G401 (cell line): Measurements from ENCODE around the gene P4HB. TPM values are rescaled to one million over a fixed set of nuclear protein-coding genes. Genes with fewer than 3 reads are reported as not detected.
A peak's percentile ranks its signal among the peaks of the same experiment; 100 is the strongest.
"Not testable (repeated sequence)": the region's sequence is repeated elsewhere in the genome, so short reads cannot be mapped to it uniquely, and the experiment has no call there.

Experiments
- DNase-seq: peaks from one replicate; pipeline ENCODE4 v3.0.0-alpha.2; 2015; ENCODE audit warnings: low spot score
- in situ Hi-C: cut with HindIII; loops from 2 replicates; pipeline ENCODE4 v1.10.0; 2016; ENCODE audit warnings: low sequenced_read_pairs, mixed read lengths
- total RNA-seq: library from RNA; depleted of rRNA; stranded (reverse); fragments of >200 nt; shearing (Covaris generic); gene quantifications from 2 replicates; pipeline ENCODE4 v1.2.3, GENCODE V29; 2014

Gene P4HB
- total RNA-seq, 1 experiment from 2014 or later: 310 TPM

- peak; percentile 80 for DNase-seq
- in situ Hi-C loops: no loop called here
Measured at GRCh38 chr17:81854974-81855774, 5.2 kb downstream of the P4HB start.

GRCh38 chr17:81852237-81852636, 8.1 kb downstream of the P4HB start:
- in situ Hi-C loops: no loop called here
- no peak for DNase-seq

DNA sequence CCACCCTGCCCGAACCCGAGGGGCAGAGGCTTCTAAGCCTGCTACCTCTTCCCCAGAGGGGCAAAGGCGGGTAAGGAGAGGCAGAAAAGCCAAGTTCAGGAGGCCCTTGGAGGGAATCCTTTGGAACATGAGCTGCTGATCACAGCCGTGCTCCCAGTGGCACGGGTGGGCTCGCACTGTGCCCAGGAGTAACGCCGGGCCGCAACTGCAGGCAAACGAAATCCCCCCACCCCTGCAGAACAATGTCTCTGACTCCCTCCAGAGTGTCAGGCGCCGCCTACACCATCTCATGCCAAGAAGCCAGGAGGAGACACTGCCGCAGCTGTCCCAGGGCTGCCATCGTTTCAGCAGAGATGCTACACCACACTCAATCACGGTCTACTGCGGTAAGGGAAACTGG, 8.9 kb downstream of the P4HB start:
- DNase-seq: peak; percentile 44
- in situ Hi-C loops: no loop called here

- DNase-seq: no peak
- in situ Hi-C loops: no loop called here
Measured at GRCh38 chr17:81849457-81849856, 10.9 kb downstream of the P4HB start.

DNA sequence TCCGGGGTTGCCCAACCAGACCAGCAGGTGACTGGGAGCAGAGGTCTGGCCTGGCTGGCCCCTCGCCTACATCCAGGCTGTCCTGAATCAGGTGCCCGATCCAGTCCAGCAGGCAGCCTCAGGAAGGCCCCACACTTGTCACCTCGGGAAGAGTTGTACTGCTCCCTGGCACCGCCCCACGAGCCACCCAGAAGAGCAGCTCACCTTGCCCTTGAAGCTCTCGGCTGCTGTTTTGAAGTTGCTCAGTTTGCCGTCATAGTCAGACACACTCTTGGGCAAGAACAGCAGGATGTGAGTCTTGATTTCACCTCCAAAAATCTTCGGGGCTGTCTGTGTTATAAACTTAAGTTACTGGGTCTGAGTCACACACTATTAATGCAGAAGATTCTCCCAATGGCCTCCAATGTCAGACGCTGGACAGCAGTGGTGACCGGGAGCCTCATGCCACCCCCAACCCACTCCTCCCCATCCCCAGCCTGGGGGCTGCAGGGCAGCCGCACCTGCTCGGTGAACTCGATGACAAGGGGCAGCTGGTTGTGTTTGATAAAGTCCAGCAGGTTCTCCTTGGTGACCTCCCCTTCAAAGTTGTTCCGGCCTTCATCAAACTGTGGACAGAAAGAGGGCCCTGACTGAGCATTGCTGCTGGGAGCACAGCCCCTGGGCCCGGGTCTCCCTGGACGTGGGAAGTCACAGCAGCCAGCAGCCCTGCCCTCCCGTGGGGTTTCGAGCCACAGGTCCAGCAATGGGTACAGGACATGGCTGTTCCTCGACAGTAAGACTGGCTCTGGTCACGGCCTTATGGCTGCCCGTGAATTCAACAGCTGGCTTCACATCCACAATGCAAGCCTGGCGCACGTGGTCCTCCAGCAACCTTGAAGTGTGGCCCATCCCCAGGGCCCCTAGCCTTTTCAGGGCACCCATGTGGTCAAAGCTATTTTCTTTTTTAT, 13.3 kb downstream of the P4HB start:
- DNase-seq: no peak
- in situ Hi-C loops: no loop called here

DNA sequence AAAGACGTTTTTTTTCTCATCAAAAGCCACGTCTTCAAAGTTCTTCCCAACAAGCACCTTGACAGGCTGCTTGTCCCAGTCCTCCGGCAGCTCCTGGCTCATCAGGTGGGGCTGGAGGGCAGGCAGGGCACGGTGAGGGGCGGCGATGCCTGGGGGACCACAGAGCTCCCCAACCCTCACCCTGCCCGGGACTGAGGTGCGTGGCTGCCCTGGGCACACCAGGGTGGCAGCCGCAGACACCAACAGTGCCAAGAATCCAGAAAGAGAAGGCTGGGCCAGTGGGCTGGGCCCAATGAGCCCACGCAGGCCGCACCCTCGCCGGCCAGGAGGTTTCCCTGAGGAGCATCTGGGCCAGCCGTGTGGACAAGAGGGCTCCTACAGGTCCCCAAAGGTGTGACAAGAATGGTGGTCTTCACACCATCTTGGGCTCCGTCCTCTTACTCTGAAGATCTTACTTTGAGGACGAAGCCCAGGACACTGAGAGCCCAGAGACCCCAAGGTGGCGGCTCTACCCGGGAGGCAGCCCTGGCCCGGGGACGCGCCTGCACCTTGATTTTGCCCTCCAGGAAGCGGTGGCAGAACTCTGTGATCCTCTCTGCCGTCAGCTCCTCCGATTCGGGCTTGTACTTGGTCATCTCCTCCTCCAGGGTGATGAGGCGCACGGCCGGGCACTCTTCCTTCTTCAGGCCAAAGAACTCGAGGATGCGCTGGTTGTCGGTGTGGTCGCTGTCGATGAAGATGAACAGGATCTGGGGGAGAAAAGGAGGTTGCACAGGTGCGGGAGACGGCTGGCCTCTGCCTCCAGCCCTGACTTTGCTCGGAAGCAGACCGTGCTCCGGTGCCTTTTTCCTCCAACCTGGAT, 14.2 kb downstream of the P4HB start:
- no peak for DNase-seq
- in situ Hi-C loops: no loop called here

- in situ Hi-C loops: no loop called here
- no peak for DNase-seq
Measured at GRCh38 chr17:81845361-81845760, 15.0 kb downstream of the P4HB start.

- DNase-seq: no peak
- in situ Hi-C loops: no loop called here
Measured at GRCh38 chr17:81844887-81845286, 15.4 kb downstream of the P4HB start.

DNA sequence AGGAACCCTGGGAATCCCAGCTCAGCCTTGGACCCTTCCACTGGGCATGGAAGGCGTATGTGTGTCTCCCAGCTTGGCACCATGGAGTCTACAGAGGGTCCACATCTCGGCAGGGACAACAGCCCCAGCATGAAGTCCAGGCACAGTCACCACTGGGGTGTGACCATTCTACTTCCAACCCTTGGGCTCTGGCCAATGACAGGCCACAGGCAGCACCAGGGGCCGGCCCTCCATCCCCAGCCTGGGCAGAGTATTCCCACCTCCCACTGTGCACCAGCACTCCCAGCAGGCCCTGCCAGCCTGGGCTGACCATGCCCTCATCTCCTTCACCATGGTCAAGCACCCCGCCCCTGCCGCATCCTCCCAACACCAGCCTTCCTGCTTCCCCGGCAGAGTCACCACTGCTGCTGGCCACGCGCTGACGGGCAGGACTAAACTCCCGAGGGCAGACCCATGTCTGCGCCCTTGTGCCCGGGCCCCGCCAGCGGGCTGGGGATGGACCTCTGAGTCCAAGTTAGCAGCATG, 15.9 kb downstream of the P4HB start:
- in situ Hi-C loops: no loop called here
- no peak for DNase-seq

DNA sequence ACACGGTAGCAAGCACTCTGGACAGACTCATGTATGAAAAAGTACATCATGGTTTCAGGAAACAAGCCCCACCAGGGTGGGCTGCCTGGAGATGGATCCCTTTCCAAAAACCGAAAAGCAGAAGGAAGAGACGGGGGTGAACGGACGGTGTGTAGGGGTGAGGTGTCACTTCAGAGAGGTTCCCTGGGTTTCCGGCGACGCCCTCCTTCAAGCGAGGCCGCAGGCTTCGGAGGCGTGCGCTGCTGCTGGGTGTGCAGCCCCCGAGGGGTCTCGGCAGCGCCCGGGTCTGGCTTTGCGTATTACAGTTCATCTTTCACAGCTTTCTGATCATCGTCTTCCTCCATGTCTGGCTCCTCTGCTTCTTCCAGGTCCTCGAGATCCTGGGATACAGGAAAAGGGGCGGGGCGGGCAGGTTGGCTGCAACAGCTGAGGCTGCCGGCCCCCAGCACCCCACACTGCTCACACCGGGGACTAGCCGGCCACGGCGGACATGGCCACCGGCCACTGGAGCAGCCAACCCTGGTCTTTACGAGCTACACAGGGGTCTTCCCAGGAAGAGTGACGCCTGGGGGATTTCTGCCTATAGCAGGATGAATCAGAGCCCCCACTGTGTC, 16.5 kb downstream of the P4HB start:
- in situ Hi-C loops: no loop called here
- no peak for DNase-seq

- DNase-seq: no peak
- in situ Hi-C loops: no loop called here
Measured at GRCh38 chr17:81842725-81843504, 17.4 kb downstream of the P4HB start.

DNA sequence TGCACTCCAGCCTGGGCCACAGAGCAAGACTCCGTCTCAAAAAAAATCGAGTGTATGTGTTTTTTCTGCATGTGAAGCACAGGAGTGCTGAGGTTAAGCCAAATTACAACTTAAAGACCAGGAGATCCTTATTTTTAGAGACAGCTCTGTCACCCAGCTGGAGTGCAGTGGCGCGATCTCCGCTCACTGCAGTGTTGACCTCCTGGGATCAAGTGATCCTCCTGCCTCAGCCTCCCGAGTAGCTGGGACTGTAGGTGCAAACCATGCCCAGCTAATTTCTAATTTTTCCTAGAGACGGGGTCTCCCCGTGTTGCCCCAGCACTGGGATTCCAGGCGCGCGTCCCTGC, 18.0 kb downstream of the P4HB start:
- no peak for DNase-seq
- in situ Hi-C loops: no loop called here

- DNase-seq: no peak
- in situ Hi-C loops: no loop called here
Measured at GRCh38 chr17:81841866-81842265, 18.5 kb downstream of the P4HB start.

- no peak for DNase-seq
- in situ Hi-C loops: no loop called here
Measured at GRCh38 chr17:81840826-81841778, 19.2 kb downstream of the P4HB start.

DNA sequence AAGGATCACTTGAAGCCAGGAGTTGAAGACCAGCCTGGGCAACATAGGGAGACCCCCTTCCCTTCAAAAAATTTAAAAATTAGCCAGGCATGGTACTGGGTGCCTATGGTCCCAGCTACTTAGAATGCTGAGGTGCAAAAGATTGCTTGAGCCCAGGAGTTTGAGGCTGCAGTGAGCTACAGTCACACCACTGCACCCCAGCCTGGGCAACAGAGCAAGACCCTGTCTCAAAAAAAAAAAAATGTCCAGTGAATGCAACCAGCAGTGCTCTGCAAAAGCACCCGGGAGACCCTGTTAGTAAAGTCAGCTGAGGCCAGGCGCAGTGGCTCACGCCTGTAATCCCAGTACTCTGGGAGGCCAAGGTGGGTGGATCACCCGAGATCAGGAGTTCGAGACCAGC, 20.3 kb downstream of the P4HB start:
- DNase-seq, in situ Hi-C loops: not testable (repeated sequence)

DNA sequence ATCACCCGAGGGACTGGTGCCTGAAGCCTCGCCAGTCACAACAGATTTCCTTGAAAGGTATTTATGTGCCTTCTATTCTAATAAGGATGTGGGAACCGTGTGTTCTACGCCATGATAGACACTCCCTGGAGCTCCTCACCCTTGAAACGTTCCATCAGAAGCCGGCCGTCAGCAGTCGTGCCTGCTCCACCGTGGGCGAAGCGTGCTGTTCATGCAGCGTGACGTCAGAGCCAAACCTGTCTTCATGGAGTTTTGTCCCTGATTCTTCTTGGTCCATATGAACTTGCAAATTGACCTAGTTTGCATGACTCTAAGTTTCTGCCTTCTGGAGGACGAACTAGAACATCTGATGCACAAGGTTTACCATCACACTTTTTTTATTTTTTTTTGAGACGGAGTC, 21.0 kb downstream of the P4HB start:
- in situ Hi-C loops: no loop called here
- DNase-seq: no peak

- DNase-seq: no peak
- in situ Hi-C loops: no loop called here
Measured at GRCh38 chr17:81838753-81839255, 21.5 kb downstream of the P4HB start.
